ENCODE results near the gene PPP1R13L.
A peak's percentile ranks its signal among the peaks of the same experiment; 100 is the strongest.
"Not testable (repeated sequence)": the region's sequence is repeated elsewhere in the genome, so short reads cannot be mapped to it uniquely, and the experiment has no call there.

PPP1R13L gene

GRCh38 chr19:45437328-45437727 lies 32.5 kb upstream of the PPP1R13L start (continued):
- TF ChIP-seq CREB5 (CRISPR knock-in tag; IDR thresholded peaks at IDR 0.05; ENCODE audit: low read depth) (no peak), OSR1 (CRISPR knock-in tag; IDR thresholded peaks at IDR 0.05) (no peak), SNAI2 (CRISPR knock-in tag; IDR thresholded peaks at IDR 0.05) (no peak), ISL1 (CRISPR knock-in tag; IDR thresholded peaks at IDR 0.05) (no peak), ZFP30 (CRISPR knock-in tag; IDR thresholded peaks at IDR 0.05) (no peak), GLIS3 (CRISPR knock-in tag; IDR thresholded peaks at IDR 0.05) (no peak), ZNF70 (CRISPR knock-in tag; IDR thresholded peaks at IDR 0.05) (no peak), ZNF565 (CRISPR knock-in tag; conservative IDR thresholded peaks at IDR 0.05; ENCODE audit: low read depth) (no peak)
- TF ChIP-seq, protein P1, sequence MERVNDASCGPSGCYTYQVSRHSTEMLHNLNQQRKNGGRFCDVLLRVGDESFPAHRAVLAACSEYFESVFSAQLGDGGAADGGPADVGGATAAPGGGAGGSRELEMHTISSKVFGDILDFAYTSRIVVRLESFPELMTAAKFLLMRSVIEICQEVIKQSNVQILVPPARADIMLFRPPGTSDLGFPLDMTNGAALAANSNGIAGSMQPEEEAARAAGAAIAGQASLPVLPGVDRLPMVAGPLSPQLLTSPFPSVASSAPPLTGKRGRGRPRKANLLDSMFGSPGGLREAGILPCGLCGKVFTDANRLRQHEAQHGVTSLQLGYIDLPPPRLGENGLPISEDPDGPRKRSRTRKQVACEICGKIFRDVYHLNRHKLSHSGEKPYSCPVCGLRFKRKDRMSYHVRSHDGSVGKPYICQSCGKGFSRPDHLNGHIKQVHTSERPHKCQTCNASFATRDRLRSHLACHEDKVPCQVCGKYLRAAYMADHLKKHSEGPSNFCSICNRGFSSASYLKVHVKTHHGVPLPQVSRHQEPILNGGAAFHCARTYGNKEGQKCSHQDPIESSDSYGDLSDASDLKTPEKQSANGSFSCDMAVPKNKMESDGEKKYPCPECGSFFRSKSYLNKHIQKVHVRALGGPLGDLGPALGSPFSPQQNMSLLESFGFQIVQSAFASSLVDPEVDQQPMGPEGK (CRISPR knock-in tag; IDR thresholded peaks at IDR 0.05; ENCODE audit: borderline replicate concordance) = no peak

DNA sequence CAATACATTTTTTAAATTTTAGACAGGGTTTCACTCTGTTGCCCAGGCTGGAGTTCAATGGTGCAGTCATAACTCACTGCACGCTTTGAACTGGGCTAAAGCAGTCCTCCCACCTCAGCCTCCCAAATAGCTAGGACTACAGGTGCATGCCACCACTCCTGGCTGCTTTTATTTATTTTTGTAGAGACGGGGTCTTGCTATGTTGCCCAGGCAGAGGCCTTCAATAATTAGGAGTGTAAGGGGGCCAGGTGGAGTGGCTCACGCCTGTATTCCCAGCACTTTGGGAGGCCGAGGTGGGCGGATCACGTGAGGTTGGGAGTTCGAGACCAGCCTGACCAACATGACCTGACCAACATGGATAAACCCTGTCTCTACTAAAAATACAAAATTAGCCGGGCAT lies 27.7 kb upstream of the PPP1R13L start:
- not testable (repeated sequence) for ATAC-seq

- not testable (repeated sequence) for ATAC-seq
Measured at GRCh38 chr19:45431008-45431407, 26.1 kb upstream of the PPP1R13L start.

- ATAC-seq = not testable (repeated sequence)
Measured at GRCh38 chr19:45429896-45430295, 25.0 kb upstream of the PPP1R13L start.

GRCh38 chr19:45428384-45429231 lies 23.7 kb upstream of the PPP1R13L start:
- TF ChIP-seq ARNTL (CRISPR knock-in tag; IDR thresholded peaks at IDR 0.05; ENCODE audit: borderline replicate concordance, low read depth) (no peak), POU6F1 (CRISPR knock-in tag; IDR thresholded peaks at IDR 0.05; ENCODE audit: borderline replicate concordance, low read depth) (no peak), ZNF8 (CRISPR knock-in tag; IDR thresholded peaks at IDR 0.05) (no peak)
- ATAC-seq = peak; percentile 9

GRCh38 chr19:45424191-45425058 lies 19.6 kb upstream of the PPP1R13L start:
- peak; percentile 78 for ATAC-seq
- TF ChIP-seq, protein P1 (CRISPR knock-in tag; IDR thresholded peaks at IDR 0.05; ENCODE audit: borderline replicate concordance) = peak; percentile 81; the same call in 1 of the 2 replicates
- peak; percentile 5; the same call in 1 of the 2 replicates for TF ChIP-seq ISL1 (CRISPR knock-in tag; IDR thresholded peaks at IDR 0.05)
- no peak for TF ChIP-seq OSR1 (CRISPR knock-in tag; IDR thresholded peaks at IDR 0.05)
- 0 out of 2 replicates have a peak, but pooled peaks have one; percentile 81 for TF ChIP-seq POU6F1 (CRISPR knock-in tag; IDR thresholded peaks at IDR 0.05; ENCODE audit: borderline replicate concordance, low read depth)
- TF ChIP-seq ZNF8 (CRISPR knock-in tag; IDR thresholded peaks at IDR 0.05) = no peak
- no peak for TF ChIP-seq ZNF565 (CRISPR knock-in tag; conservative IDR thresholded peaks at IDR 0.05; ENCODE audit: low read depth)
- 0 out of 2 replicates have a peak, but pooled peaks have one; percentile 5 for TF ChIP-seq ZNF70 (CRISPR knock-in tag; IDR thresholded peaks at IDR 0.05)
- TF ChIP-seq TOX (CRISPR knock-in tag; IDR thresholded peaks at IDR 0.05; ENCODE audit: borderline replicate concordance) = 0 out of 2 replicates have a peak, but pooled peaks have one; percentile 23
- TF ChIP-seq ZFP3 (CRISPR knock-in tag; IDR thresholded peaks at IDR 0.05) = no peak
- TF ChIP-seq GLIS3 (CRISPR knock-in tag; IDR thresholded peaks at IDR 0.05) = no peak
- TF ChIP-seq ESRRG (CRISPR knock-in tag; IDR thresholded peaks at IDR 0.05) = no peak
